GM12878 (cell line): ENCODE results near the gene MYO3B. TPM values are rescaled to one million over a fixed set of nuclear protein-coding genes. Genes with fewer than 3 reads are reported as not detected.

Experiments used
- ATAC-seq: fragments of 200-7000 bp; cut with Tn5 transposase; 3 replicates; pipeline ENCODE4 v1.9.1; 2020; ENCODE audit warnings: mild to moderate bottlenecking, moderate library complexity
- BruUV-seq: library from RNA; stranded (reverse); fragments of 400-500 nt; replicated peaks from 2 replicates; lab custom pipeline; 2021; lab: Mats Ljungman, UMichigan
- CTCF ChIA-PET: fragments of 300-600 bp; sonication (Branson Sonifier 250); formaldehyde crosslinking; extraction: SDS; loops from one replicate; lab custom pipeline; 2021; ENCODE audit warnings: inconsistent platforms; lab: Yijun Ruan, JAX
- POLR2A ChIA-PET: fragments of 350-600 bp; formaldehyde crosslinking; extraction: SDS; loops from one replicate; lab custom pipeline; 2021; ENCODE audit warnings: inconsistent platforms; lab: Charles Lee
- RAD21 ChIA-PET: fragments of 300-600 bp; sonication (Branson Sonifier 250); formaldehyde crosslinking; loops from one replicate; lab custom pipeline; 2023; ENCODE audit warnings: antibody characterized with exemption; ENCODE audit not compliant: unreplicated experiment; lab: Charles Lee
- SMC1A ChIA-PET: fragments of 300-600 bp; sonication (Branson Sonifier 250); formaldehyde crosslinking; loops from one replicate; lab custom pipeline; 2023; ENCODE audit not compliant: unreplicated experiment, uncharacterized antibody; lab: Charles Lee
- DNase-seq: peaks from one replicate; pipeline ENCODE4 v3.0.0-alpha.2; 2011; ENCODE audit warnings: low read depth, low spot score
- FAIRE-seq: peaks from 3 replicates; lab custom pipeline; 2011; peaks lifted over from hg19 to GRCh38; lab: Jason Lieb, UNC
- H2AFZ ChIP-seq: 2 replicates; pipeline ENCODE4 v1.6.0; 2011; ENCODE audit warnings: low read depth, low read length, control low read depth; ENCODE audit not compliant: control insufficient read depth
- H3K27ac ChIP-seq: 2 replicates; pipeline ENCODE4 v1.5.1; 2011; ENCODE audit warnings: control low read depth; ENCODE audit not compliant: control insufficient read depth, insufficient read depth
- H3K27me3 ChIP-seq, 2 experiments: replicated peaks in 1 of 2; 2 replicates each; pipeline versions ENCODE4 v1.6.0 to v1.6.1; 2011; ENCODE audit warnings: low read length in 1 of 2; ENCODE audit not compliant: control insufficient read depth in 2 of 2, insufficient read depth in 2 of 2
- H3K36me3 ChIP-seq, 2 experiments: 2 replicates each; pipeline ENCODE4 v1.5.1; 2011; ENCODE audit warnings: low read length in 1 of 2; ENCODE audit not compliant: control insufficient read depth in 2 of 2, insufficient read depth in 2 of 2
- H3K4me1 ChIP-seq: 2 replicates; pipeline ENCODE4 v1.6.1; 2011; ENCODE audit warnings: mild to moderate bottlenecking, low read length, moderate library complexity, mixed read lengths; ENCODE audit not compliant: control insufficient read depth, insufficient read depth
- H3K4me2 ChIP-seq: 2 replicates; pipeline ENCODE4 v1.6.0; 2011; ENCODE audit warnings: control low read depth; ENCODE audit not compliant: control insufficient read depth, insufficient read depth
- H3K4me3 ChIP-seq: fragments of 200-600 bp; sonication (generic); 2 replicates; pipeline ENCODE4 v1.5.1; 2016
- H3K79me2 ChIP-seq: 2 replicates; pipeline ENCODE4 v1.6.0; 2011; ENCODE audit warnings: low read length; ENCODE audit not compliant: control insufficient read depth, insufficient read depth
- H3K9ac ChIP-seq: 2 replicates; pipeline ENCODE4 v1.8.0; 2011; ENCODE audit warnings: low read length, control low read depth, mixed read lengths; ENCODE audit not compliant: control insufficient read depth, insufficient read depth
- H3K9me3 ChIP-seq: replicated peaks from 3 replicates; pipeline ENCODE4 v1.5.1; 2011; ENCODE audit warnings: mild to moderate bottlenecking, low read length; ENCODE audit not compliant: control insufficient read depth, insufficient read depth
- H4K20me1 ChIP-seq: 2 replicates; pipeline ENCODE4 v1.6.0; 2011; ENCODE audit not compliant: control insufficient read depth, insufficient read depth
- FOXM1 ChIP-seq: IDR thresholded peaks from 2 replicates; pipeline ENCODE4 v1.6.1; 2012; ENCODE audit warnings: low read depth, mild to moderate bottlenecking, inconsistent platforms, low read length, moderate library complexity
- HDAC2 ChIP-seq: fragments of 200-600 bp; sonication (generic); IDR thresholded peaks from 2 replicates; pipeline ENCODE4 v1.6.1; 2017
- JUNB ChIP-seq: IDR thresholded peaks from 2 replicates; pipeline ENCODE4 v1.6.1; 2016; ENCODE audit warnings: antibody characterized with exemption, mild to moderate bottlenecking
- KAT2A ChIP-seq: conservative IDR thresholded peaks from 2 replicates; pipeline ENCODE4 v1.6.1; 2011; ENCODE audit warnings: low read depth, low read length; ENCODE audit not compliant: control insufficient read depth
- KDM1A ChIP-seq: fragments of 200-600 bp; sonication (generic); IDR thresholded peaks from 2 replicates; pipeline ENCODE4 v1.6.1; 2016; ENCODE audit warnings: borderline replicate concordance
- NFYB ChIP-seq: IDR thresholded peaks from 2 replicates; pipeline ENCODE4 v1.6.1; 2011; ENCODE audit warnings: low read depth, mild to moderate bottlenecking, low read length, improper control_type of control experiment, moderate library complexity; ENCODE audit not compliant: insufficient read depth
- NR2F1 ChIP-seq: fragments of 450-650 bp; conservative IDR thresholded peaks from 2 replicates; pipeline ENCODE4 v1.6.1; 2017; ENCODE audit warnings: mild to moderate bottlenecking
- RAD51 ChIP-seq: fragments of 450-650 bp; IDR thresholded peaks from 2 replicates; pipeline ENCODE4 v1.6.1; 2016; ENCODE audit warnings: moderate library complexity, mild to moderate bottlenecking, inconsistent platforms
- SMC3 ChIP-seq: IDR thresholded peaks from 2 replicates; pipeline ENCODE4 v1.6.1; 2011; ENCODE audit warnings: low read length, improper control_type of control experiment, borderline replicate concordance
- ZNF622 ChIP-seq: fragments of 450-650 bp; IDR thresholded peaks from 2 replicates; pipeline ENCODE4 v1.6.1; 2017; ENCODE audit warnings: mild to moderate bottlenecking, inconsistent platforms
- in situ Hi-C: fragments of 300-500 bp; cut with MboI; formaldehyde crosslinking; loops from 9 replicates; pipeline ENCODE4 v1.14.3; 2018; ENCODE audit warnings: mixed read lengths
- intact Hi-C: fragments of 100-400 bp; cut with micrococcal nuclease; formaldehyde crosslinking; loops from one replicate; pipeline ENCODE4 v1.14.2; 2022; ENCODE audit not compliant: unreplicated experiment
- polyA plus RNA-seq, 11 experiments: library from polyadenylated mRNA; depleted of rRNA in 4 of 11; unstranded in 6 of 11; stranded (reverse) in 5 of 11; fragments of >200 nt; fragmentation: Nextera tagmentation in 4 of 11; fragmentation: Illumina TruSeq in 1 of 11; extraction: Ambion mirVana in 4 of 11; extraction: Trizol in 1 of 11; gene quantifications; 1 replicate in 1 of 11; 2 replicates in 10 of 11; pipeline versions ENCODE4 v1.2.1 to v1.2.3, GENCODE V29; 2011 to 2016; ENCODE audit warnings: inconsistent platforms in 2 of 11, missing spikeins in 2 of 11, low read depth in 1 of 11
- total RNA-seq, 4 experiments: library from RNA; depleted of rRNA in 3 of 4; stranded (reverse); fragments of >200 nt in 3 of 4; fragmentation: Illumina TruSeq in 1 of 4; extraction: Trizol in 1 of 4; gene quantifications; 2 replicates each; pipeline versions ENCODE4 v1.2.1 to v1.2.3, GENCODE V29; 2013 to 2021
- TF ChIP-seq, protein P1 (sequence below): fragments of 450-650 bp; IDR thresholded peaks from 2 replicates; pipeline ENCODE4 v1.6.1; 2017; ENCODE audit warnings: mild to moderate bottlenecking, low read depth, inconsistent platforms; ENCODE audit not compliant: poor library complexity, severe bottlenecking
- TF ChIP-seq, protein P2 (sequence below): IDR thresholded peaks from 2 replicates; pipeline ENCODE4 v1.6.1; 2011; ENCODE audit warnings: mild to moderate bottlenecking, low read depth, low read length, moderate library complexity; ENCODE audit not compliant: insufficient replicate concordance
- TF ChIP-seq, protein P3 (sequence below): IDR thresholded peaks from 2 replicates; pipeline ENCODE4 v1.6.1; 2012; ENCODE audit warnings: mild to moderate bottlenecking, low read depth, low read length
- TF ChIP-seq, protein P4 (sequence below): IDR thresholded peaks from 2 replicates; pipeline ENCODE4 v1.6.1; 2011; ENCODE audit warnings: low read depth, low read length, improper control_type of control experiment, borderline replicate concordance

Gene MYO3B
- total and polyA plus RNA-seq, 10 of the 15 experiments (the other 5 are each of a cell fraction or from before 2014, with no cell fraction given): 1.1 to 7.1 (median 2.1) TPM

DNA sequence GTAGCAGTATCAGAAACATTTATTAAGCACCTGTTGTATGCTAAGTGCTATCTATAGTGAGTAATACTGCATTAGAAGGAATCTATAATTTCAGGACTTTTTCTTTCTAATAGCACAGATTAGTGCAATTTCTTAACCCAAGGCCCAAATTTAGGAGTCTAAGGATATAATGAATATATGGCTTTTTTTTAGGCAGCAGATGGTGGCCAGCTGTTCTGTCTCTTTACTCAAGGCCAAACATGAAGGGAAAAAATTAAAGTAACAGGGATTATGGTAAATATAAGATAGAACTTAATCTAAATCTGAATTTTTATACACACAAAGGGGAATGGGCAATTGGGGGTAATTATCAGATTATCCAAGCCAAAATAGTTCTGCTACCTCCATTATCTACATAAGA, 306.6 kb downstream of the MYO3B start:
- BruUV-seq: no TSS peak
- SMC1A ChIA-PET: interaction anchor here (0.6 to 3.1 kb wide), 7 partner anchors 28 to 324 kb away, joined by 3 to 15 read pairs (median 3); no protein-coding TSS in a partner anchor
- Histone ChIP-seq H3K27me3 (no peaks in the 10 kb centered on the region), H3K36me3 (no peaks in the 10 kb centered on the region), H4K20me1 (no peaks in the 10 kb centered on the region), H3K27ac (no peak overlapping the region), H3K9me3 (no peaks in the 10 kb centered on the region), H3K4me2 (no peak overlapping the region), H3K4me1 (no peaks in the 10 kb centered on the region), H3K79me2 (no peaks in the 10 kb centered on the region), H3K4me3 (no peak overlapping the region), H3K9ac (no peak overlapping the region), H2AFZ (no peak overlapping the region)
- in situ Hi-C loops (no loop called here), intact Hi-C loops (loop anchor here (10.0 kb wide), 1 partner anchor 330 kb away; the partner anchor contains the start of gene GAD1)
- no peak for FAIRE-seq
- ATAC-seq: no peak
- POLR2A ChIA-PET: interaction anchor here (0.6 kb wide), 1 partner anchor 799 kb away, joined by 3 read pairs; no protein-coding TSS in a partner anchor
- RAD21 ChIA-PET: interaction anchor here (1.0 to 2.5 kb wide), 3 partner anchors 75 to 332 kb away, joined by 3 to 7 read pairs (median 6); partner anchors contain the start of gene GAD1
- DNase-seq: no peak
- CTCF ChIA-PET: interaction anchor here (0.6 to 1.4 kb wide), 4 partner anchors 9 to 330 kb away, joined by 3 to 4 read pairs (median 4); no protein-coding TSS in a partner anchor
- no peak for TF ChIP-seq KDM1A
- no peak for TF ChIP-seq KAT2A
- no peak for TF ChIP-seq NR2F1
- TF ChIP-seq, protein P1, sequence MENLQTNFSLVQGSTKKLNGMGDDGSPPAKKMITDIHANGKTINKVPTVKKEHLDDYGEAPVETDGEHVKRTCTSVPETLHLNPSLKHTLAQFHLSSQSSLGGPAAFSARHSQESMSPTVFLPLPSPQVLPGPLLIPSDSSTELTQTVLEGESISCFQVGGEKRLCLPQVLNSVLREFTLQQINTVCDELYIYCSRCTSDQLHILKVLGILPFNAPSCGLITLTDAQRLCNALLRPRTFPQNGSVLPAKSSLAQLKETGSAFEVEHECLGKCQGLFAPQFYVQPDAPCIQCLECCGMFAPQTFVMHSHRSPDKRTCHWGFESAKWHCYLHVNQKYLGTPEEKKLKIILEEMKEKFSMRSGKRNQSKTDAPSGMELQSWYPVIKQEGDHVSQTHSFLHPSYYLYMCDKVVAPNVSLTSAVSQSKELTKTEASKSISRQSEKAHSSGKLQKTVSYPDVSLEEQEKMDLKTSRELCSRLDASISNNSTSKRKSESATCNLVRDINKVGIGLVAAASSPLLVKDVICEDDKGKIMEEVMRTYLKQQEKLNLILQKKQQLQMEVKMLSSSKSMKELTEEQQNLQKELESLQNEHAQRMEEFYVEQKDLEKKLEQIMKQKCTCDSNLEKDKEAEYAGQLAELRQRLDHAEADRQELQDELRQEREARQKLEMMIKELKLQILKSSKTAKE: no peak
- no peak for TF ChIP-seq HDAC2
- TF ChIP-seq, protein P2, sequence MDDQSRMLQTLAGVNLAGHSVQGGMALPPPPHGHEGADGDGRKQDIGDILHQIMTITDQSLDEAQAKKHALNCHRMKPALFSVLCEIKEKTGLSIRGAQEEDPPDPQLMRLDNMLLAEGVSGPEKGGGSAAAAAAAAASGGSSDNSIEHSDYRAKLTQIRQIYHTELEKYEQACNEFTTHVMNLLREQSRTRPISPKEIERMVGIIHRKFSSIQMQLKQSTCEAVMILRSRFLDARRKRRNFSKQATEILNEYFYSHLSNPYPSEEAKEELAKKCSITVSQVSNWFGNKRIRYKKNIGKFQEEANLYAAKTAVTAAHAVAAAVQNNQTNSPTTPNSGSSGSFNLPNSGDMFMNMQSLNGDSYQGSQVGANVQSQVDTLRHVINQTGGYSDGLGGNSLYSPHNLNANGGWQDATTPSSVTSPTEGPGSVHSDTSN: no peak
- no peak for TF ChIP-seq SMC3
- TF ChIP-seq, protein P3, sequence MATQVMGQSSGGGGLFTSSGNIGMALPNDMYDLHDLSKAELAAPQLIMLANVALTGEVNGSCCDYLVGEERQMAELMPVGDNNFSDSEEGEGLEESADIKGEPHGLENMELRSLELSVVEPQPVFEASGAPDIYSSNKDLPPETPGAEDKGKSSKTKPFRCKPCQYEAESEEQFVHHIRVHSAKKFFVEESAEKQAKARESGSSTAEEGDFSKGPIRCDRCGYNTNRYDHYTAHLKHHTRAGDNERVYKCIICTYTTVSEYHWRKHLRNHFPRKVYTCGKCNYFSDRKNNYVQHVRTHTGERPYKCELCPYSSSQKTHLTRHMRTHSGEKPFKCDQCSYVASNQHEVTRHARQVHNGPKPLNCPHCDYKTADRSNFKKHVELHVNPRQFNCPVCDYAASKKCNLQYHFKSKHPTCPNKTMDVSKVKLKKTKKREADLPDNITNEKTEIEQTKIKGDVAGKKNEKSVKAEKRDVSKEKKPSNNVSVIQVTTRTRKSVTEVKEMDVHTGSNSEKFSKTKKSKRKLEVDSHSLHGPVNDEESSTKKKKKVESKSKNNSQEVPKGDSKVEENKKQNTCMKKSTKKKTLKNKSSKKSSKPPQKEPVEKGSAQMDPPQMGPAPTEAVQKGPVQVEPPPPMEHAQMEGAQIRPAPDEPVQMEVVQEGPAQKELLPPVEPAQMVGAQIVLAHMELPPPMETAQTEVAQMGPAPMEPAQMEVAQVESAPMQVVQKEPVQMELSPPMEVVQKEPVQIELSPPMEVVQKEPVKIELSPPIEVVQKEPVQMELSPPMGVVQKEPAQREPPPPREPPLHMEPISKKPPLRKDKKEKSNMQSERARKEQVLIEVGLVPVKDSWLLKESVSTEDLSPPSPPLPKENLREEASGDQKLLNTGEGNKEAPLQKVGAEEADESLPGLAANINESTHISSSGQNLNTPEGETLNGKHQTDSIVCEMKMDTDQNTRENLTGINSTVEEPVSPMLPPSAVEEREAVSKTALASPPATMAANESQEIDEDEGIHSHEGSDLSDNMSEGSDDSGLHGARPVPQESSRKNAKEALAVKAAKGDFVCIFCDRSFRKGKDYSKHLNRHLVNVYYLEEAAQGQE: no peak
- TF ChIP-seq, protein P4, sequence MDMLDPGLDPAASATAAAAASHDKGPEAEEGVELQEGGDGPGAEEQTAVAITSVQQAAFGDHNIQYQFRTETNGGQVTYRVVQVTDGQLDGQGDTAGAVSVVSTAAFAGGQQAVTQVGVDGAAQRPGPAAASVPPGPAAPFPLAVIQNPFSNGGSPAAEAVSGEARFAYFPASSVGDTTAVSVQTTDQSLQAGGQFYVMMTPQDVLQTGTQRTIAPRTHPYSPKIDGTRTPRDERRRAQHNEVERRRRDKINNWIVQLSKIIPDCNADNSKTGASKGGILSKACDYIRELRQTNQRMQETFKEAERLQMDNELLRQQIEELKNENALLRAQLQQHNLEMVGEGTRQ: no peak
- TF ChIP-seq RAD51: no peak
- TF ChIP-seq JUNB: no peak
- no peak for TF ChIP-seq ZNF622
- TF ChIP-seq NFYB: no peak
- TF ChIP-seq FOXM1: no peak
